Breast epithelium (tissue), 3 donors: ENCODE data around the gene AURKAIP1.
A peak's percentile ranks its signal among the peaks of the same experiment; 100 is the strongest.

Experiments used
- CTCF ChIP-seq, 3 donors: fragments of 450-650 bp; IDR thresholded peaks; one replicate each; pipeline ENCODE4 v1.5.1; 2016 to 2017; ENCODE audit warnings: antibody characterized with exemption in 3 of 3, mild to moderate bottlenecking in 3 of 3, moderate library complexity in 3 of 3
- POLR2A ChIP-seq: fragments of 450-650 bp; IDR thresholded peaks from one replicate; pipeline ENCODE4 v1.6.1; 2016; ENCODE audit warnings: antibody characterized with exemption, mild to moderate bottlenecking, moderate library complexity
- POLR2AphosphoS5 ChIP-seq, 3 donors: sonication (generic); formaldehyde crosslinking; IDR thresholded peaks; one replicate each; pipeline ENCODE4 v1.6.1; 2017; ENCODE audit warnings: antibody characterized with exemption in 3 of 3

GRCh38 chr1:1360506-1361169, 14.4 kb downstream of the AURKAIP1 start:
- peak; percentile 26 to 71 (median 42) for TF ChIP-seq POLR2AphosphoS5 (IDR thresholded peaks at IDR 0.05)
- no peak for TF ChIP-seq CTCF (IDR thresholded peaks at IDR 0.05)
- no peak for TF ChIP-seq POLR2A
